Left colon (tissue), 2 donors: ENCODE data around the gene UNC5A. TPM values are rescaled to one million over a fixed set of nuclear protein-coding genes. Genes with fewer than 3 reads are reported as not detected.
"Not testable (repeated sequence)": the region's sequence is repeated elsewhere in the genome, so short reads cannot be mapped to it uniquely, and the experiment has no call there.

ENCODE experiments used
- ATAC-seq: fragments of 200-7000 bp; cut with Tn5 transposase; one replicate; pipeline ENCODE4 v1.9.1; 2020; ENCODE audit warnings: mild to moderate bottlenecking, moderate library complexity
- DNase-seq, 2 donors: peaks; one replicate each; pipeline ENCODE4 v3.0.0-alpha.2; 2020
- intact Hi-C, 2 donors: fragments of 100-400 bp; cut with DNase I in 1 of 2; cut with micrococcal nuclease in 1 of 2; formaldehyde crosslinking; loops; one replicate each; pipeline versions ENCODE4 v1.11.2 to v1.14.0; 2022; cut with DNase I, micrococcal nuclease
- total RNA-seq, 2 donors: library from RNA; stranded (reverse); fragmentation: NEBNext Ultra II Directional; extraction: Animal tissue kit (Norgen Biotek cat#: 25700); gene quantifications; one replicate each; pipeline ENCODE4 v1.2.1, GENCODE V29; 2021
- donor health status: DM: no; HTN: no; CAD: no.
- donor health status: DM: yes; HTN: yes; CAD: no.

Gene UNC5A
- total RNA-seq, 2 donors from 2014 or later = not detected

DNA sequence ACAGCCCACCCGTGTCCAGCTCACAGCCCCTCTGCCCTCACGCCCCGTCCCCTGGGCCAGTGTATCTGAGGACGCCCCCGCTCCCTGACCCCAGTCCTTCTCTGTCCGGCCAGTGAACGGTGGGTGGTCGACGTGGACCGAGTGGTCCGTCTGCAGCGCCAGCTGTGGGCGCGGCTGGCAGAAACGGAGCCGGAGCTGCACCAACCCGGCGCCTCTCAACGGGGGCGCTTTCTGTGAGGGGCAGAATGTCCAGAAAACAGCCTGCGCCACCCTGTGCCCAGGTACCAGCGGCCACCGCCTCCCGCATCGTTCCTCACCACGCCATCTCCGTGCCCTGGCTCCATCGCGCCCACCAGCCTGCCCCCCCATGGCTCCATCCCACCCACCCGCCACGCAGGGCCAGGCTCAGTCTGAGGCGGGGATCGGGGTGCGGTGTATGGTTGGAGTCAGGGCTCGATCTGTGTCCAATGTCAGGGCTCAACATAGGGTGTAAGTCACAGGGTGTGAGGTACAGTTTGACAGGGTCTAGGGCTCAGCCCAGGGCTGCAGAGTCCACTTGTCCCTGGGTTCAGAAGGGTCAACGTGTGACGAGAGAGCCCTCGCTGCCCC, 59.2 kb downstream of the UNC5A start:
- no peak for ATAC-seq
- no peak for DNase-seq
- intact Hi-C loops = no loop called here

DNA sequence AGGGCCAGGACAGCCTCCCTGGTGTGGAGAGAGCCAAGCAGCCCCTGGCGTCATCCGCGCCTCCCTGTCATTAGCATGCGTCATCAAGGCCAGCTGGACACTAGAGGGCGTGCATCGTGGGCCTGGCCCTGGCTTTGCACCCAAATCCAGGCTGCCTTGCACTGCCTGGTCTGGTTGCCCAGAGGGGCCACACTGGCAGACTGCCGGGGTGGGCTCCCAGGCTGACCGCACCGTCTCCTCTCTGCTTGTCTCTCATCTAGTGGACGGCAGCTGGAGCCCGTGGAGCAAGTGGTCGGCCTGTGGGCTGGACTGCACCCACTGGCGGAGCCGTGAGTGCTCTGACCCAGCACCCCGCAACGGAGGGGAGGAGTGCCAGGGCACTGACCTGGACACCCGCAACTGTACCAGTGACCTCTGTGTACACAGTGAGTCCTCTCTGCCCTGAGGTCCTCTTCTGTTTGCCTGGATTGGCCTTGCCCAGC, 59.8 kb downstream of the UNC5A start:
- intact Hi-C loops = no loop called here
- ATAC-seq (peak; percentile 58), DNase-seq (peak in 1 of 2 donors; percentile 26)

GRCh38 chr5:176870644-176871043, 60.3 kb downstream of the UNC5A start:
- ATAC-seq, DNase-seq, intact Hi-C loops: not testable (repeated sequence)

GRCh38 chr5:176872586-176872985, 62.2 kb downstream of the UNC5A start:
- DNase-seq, intact Hi-C loops, ATAC-seq: not testable (repeated sequence)

DNA sequence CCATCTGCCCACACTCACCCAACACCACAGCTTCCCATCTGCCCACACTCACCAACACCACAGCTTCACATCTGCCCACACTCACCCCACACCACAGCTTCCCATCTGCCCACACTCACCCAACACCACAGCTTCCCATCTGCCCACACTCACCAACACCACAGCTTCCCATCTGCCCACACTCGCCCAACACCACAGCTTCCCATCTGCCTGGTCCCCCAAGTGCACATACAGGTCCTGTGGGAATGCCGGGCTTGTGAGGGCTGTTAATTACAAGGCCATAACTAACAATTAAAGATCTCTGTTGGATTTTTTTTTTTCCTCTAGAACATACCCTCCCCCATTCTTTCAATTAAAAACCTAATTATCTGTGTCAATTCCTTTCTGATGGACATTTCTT, 62.7 kb downstream of the UNC5A start:
- DNase-seq, intact Hi-C loops, ATAC-seq: not testable (repeated sequence)

DNA sequence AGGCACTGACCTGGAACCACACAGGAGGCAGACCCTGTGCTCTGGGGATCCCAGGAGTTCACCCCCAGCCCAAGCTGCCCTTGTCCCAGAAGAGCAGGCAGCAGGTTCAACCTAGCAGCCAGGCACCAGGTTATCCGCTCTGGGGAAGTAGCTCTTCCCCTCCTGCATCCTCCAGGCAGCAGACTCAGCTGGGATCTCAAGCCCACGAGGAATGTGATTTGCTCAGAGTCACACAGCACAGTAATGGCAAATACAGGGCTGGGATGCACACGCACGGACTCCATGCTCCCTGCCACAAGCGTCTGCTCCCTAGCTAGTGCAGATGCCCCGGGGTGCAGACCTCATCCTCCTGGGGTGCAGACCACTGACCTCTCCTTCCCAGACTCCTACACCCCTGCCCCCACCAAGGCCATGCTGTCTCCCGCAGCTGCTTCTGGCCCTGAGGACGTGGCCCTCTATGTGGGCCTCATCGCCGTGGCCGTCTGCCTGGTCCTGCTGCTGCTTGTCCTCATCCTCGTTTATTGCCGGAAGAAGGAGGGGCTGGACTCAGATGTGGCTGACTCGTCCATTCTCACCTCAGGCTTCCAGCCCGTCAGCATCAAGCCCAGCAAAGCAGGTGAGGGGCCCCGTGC, 63.3 kb downstream of the UNC5A start:
- no peak for DNase-seq

GRCh38 chr5:176874198-176874780, 63.9 kb downstream of the UNC5A start:
- ATAC-seq = no peak
- DNase-seq = no peak
- intact Hi-C loops = no loop called here

More for the DNA sequence above, 63.3 kb downstream of the UNC5A start:
- intact Hi-C loops = no loop called here
- ATAC-seq = no peak

DNA sequence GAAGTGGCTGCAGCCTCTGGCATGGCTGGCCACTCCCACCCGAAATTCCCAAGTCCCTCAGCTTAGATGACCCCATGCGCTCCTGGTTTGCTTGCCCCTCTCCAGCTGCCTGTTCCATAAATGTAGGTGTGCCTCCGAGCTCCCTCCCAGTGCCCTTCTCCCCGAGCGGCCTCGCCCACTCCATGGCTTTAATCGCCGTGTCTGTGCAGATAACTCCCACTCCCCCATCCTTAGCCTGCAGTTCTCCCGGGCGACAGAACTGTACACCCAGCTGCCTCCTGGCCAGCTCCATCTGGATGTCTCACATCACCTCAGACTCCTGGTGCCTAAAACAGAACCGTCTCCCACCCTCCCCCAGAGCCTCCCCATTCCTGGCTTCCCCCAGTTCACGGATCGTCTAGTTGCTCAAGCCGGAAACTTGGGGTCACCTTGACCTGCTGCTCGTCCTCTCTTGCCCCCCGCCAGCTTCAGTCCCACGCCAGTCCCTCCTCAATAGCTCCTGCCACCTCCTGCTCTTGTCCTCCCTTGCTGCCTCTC, 64.7 kb downstream of the UNC5A start:
- ATAC-seq = no peak
- intact Hi-C loops = no loop called here
- no peak for DNase-seq

GRCh38 chr5:176875783-176876505, 65.6 kb downstream of the UNC5A start:
- intact Hi-C loops = no loop called here
- ATAC-seq (no peak), DNase-seq (no peak)

DNA sequence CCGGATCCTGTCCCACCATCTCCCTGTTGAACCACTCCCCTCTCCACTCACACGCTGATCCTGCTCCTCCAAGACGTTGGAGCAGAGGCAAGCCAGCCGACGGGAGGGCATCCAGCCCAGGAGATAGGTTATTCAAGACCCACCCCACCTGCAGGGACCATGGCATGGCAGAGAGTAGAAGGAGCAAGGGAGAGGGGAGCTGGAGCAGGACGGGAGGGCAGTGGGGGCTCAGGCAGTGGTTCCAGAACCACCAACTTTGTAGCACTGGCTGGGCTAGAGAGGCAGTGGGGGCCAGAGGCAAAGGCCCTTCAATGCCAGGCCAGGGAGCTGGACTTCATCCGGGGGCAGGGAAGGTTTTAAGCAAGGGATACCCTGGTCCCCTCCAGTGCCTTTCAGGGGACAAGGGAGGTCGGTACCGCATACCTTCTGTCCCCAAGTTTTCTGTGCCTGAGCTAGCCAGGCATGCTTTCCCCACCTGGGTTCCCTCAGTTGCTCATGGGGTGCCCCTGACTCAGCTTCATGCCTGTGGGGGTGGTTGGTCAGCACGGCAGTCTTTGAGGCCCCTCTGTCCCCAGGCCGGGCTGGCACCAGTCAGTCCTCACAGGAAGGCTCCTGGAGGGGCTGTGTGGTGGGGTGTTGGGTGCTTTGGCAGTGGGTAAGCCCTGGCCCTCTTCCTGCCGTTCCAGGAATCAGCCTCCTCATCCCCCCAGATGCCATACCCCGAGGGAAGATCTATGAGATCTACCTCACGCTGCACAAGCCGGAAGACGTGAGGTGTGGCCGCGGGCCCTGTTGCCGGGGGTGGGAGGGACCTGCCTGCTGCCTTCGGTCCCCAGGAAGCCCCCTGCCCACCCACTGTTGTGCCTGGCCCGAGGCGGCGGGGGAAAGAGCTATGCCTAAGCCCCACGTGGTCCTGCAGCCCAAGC, 66.4 kb downstream of the UNC5A start:
- intact Hi-C loops = no loop called here
- DNase-seq (no peak), ATAC-seq (no peak)

DNA sequence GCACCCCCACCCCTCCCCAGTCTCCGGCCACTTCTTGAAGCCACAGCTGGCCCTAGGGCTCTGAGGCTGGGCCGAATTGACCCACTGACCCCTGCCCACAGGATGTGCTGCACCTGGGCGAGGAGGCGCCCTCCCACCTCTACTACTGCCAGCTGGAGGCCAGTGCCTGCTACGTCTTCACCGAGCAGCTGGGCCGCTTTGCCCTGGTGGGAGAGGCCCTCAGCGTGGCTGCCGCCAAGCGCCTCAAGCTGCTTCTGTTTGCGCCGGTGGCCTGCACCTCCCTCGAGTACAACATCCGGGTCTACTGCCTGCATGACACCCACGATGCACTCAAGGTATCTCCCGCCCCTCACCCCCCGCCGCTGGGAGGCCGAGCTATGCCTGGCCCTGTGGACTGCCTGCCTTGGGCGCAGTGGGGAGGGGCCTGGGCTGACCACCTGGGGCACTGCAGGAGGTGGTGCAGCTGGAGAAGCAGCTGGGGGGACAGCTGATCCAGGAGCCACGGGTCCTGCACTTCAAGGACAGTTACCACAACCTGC, 67.5 kb downstream of the UNC5A start:
- DNase-seq = no peak
- intact Hi-C loops = no loop called here
- ATAC-seq = no peak

GRCh38 chr5:176878463-176878862, 68.1 kb downstream of the UNC5A start:
- no peak for DNase-seq
- ATAC-seq = no peak
- intact Hi-C loops = no loop called here

DNA sequence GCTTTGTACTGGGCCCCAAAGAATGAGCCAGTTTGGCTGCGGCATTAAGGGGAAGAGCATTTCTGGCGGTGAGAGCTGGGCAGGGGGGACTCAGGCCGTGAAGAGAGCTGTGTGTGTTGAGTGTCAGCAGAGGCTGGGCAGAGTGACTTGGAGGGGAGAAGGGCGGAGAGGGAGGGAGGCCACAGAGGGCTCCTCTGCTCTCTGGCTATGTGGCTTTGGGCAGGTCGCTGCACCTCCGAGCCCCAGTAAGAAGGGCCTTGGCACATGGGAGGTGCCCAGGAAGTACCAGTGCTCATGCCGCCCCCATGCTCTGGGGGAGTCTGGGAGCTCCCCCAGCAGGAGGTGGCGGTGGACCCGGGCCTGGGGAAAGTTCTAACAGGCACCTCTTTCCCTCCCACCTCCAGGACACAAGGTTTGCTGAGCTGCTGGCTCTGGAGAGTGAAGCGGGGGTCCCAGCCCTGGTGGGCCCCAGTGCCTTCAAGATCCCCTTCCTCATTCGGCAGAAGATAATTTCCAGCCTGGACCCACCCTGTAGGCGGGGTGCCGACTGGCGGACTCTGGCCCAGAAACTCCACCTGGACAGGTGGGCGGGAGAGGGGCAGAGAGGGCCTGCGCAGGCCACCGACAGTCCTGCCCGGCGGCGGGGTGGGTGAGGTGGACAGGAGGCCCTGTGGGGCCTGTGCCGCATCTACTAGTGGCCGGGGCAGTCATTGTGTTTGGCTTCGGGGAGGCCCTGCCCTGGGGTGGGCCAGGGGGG, 68.7 kb downstream of the UNC5A start:
- DNase-seq = no peak
- intact Hi-C loops = no loop called here
- no peak for ATAC-seq

DNA sequence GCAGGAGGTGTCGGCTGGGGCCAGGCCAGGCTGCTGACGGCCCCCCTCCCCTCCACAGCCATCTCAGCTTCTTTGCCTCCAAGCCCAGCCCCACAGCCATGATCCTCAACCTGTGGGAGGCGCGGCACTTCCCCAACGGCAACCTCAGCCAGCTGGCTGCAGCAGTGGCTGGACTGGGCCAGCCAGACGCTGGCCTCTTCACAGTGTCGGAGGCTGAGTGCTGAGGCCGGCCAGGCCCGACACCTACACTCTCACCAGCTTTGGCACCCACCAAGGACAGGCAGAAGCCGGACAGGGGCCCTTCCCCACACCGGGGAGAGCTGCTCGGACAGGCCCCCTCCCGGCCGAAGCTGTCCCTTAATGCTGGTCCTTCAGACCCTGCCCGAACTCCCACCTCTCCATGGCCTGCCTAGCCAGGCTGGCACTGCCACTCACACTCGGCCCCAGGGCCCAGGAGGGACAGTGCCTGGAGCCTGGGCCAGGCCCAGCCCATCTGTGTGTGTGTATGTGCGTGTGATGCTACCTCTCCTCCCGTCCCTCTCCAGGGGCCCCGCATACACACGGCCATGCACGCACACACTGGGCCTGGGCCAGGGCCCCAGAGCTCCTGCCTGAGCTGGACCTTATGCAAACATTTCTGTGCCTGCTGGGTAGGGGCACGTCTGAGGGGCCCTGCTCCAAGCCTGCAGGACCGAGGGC, 69.5 kb downstream of the UNC5A start:
- no peak for ATAC-seq
- no peak for DNase-seq
- intact Hi-C loops = no loop called here

DNA sequence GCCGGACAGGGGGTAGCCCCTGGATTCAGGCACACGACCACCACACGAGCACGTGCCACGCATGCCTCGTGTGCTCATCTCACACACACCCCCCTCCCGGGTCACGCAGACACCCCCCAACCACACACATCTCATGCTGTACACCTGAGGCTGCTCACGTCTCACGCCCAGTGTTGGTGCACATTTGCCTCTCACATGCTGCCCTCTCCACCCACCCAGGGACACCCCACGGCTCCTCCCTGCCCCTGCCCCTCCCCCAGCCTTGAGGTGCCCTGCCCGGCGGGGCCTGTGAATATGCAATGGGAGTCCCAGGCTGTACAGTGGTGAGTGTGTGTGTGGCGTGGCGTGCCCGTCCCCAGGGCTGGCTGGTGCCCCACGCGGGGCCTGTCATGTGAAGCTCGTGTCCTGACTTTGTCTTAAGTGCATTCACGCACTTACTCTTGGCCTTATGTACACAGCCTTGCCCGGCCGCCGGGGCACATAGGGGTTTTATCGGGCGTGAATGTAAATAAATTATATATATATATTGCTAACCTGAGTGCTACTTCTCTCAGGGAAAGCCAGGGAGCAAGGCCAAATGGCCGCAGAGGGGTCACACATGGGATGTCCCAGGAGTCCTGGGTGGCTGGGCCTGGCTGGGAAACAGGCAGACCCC, 70.1 kb downstream of the UNC5A start:
- no peak for DNase-seq
- no peak for ATAC-seq
- intact Hi-C loops = no loop called here

GRCh38 chr5:176881021-176881749, 70.8 kb downstream of the UNC5A start:
- ATAC-seq = no peak
- DNase-seq = no peak
- intact Hi-C loops = no loop called here
